IPS-15b (cell line): ENCODE data around the gene MMP15.

Experiments
- H3K27me3 ChIP-seq: one replicate; pipeline ENCODE4 v1.6.1; 2013; ENCODE audit warnings: low read length; ENCODE audit not compliant: control insufficient read depth, insufficient read depth
- H3K36me3 ChIP-seq: one replicate; pipeline ENCODE4 v1.6.1; 2013; ENCODE audit warnings: low read length; ENCODE audit not compliant: control insufficient read depth, insufficient read depth
- H3K4me1 ChIP-seq: one replicate; pipeline ENCODE4 v1.6.1; 2013; ENCODE audit warnings: mild to moderate bottlenecking, low read length; ENCODE audit not compliant: control insufficient read depth, insufficient read depth
- H3K4me3 ChIP-seq: one replicate; pipeline ENCODE4 v1.5.1; 2013; ENCODE audit warnings: low read depth, low read length
- H3K9ac ChIP-seq: one replicate; pipeline ENCODE4 v1.6.1; 2013; ENCODE audit warnings: low read depth, mild to moderate bottlenecking, low read length
- H3K9me3 ChIP-seq: one replicate; pipeline ENCODE4 v1.6.1; 2013; ENCODE audit warnings: mild to moderate bottlenecking, low read length; ENCODE audit not compliant: control insufficient read depth, insufficient read depth

Gene MMP15

GRCh38 chr16:57987441-57988177, 37.9 kb upstream of the MMP15 start:
- Histone ChIP-seq H3K9me3 (no peaks in the 10 kb centered on the region), H3K4me3 (no peak overlapping the region), H3K36me3 (no peaks in the 10 kb centered on the region), H3K27me3 (peaks cover 34% of the 10 kb centered on the region), H3K9ac (no peak overlapping the region), H3K4me1 (no peaks in the 10 kb centered on the region)

GRCh38 chr16:57988929-57989328, 36.6 kb upstream of the MMP15 start:
- H3K9me3 ChIP-seq: no peaks in the 10 kb centered on the region
- peaks cover 29% of the 10 kb centered on the region for H3K27me3 ChIP-seq
- H3K36me3 ChIP-seq: no peaks in the 10 kb centered on the region
- no peak overlapping the region for H3K9ac ChIP-seq
- no peaks in the 10 kb centered on the region for H3K4me1 ChIP-seq
- H3K4me3 ChIP-seq: no peak overlapping the region

- H3K27me3 ChIP-seq: peaks cover 8% of the 10 kb centered on the region
- no peak overlapping the region for H3K9ac ChIP-seq
- H3K4me3 ChIP-seq: no peak overlapping the region
- no peaks in the 10 kb centered on the region for H3K4me1 ChIP-seq
- H3K36me3 ChIP-seq: peaks cover 6% of the 10 kb centered on the region
- no peaks in the 10 kb centered on the region for H3K9me3 ChIP-seq
Measured at GRCh38 chr16:57991551-57992059, 33.9 kb upstream of the MMP15 start.

GRCh38 chr16:57992084-57992483, 33.5 kb upstream of the MMP15 start:
- H3K9ac ChIP-seq: no peak overlapping the region
- no peak overlapping the region for H3K4me3 ChIP-seq
- no peaks in the 10 kb centered on the region for H3K9me3 ChIP-seq
- peaks cover 4% of the 10 kb centered on the region for H3K27me3 ChIP-seq
- H3K4me1 ChIP-seq: no peaks in the 10 kb centered on the region
- H3K36me3 ChIP-seq: peaks cover 10% of the 10 kb centered on the region

GRCh38 chr16:57993438-57993837, 32.1 kb upstream of the MMP15 start:
- no peaks in the 10 kb centered on the region for H3K9me3 ChIP-seq
- no peak overlapping the region for H3K4me3 ChIP-seq
- no peak overlapping the region for H3K9ac ChIP-seq
- no peaks in the 10 kb centered on the region for H3K27me3 ChIP-seq
- no peaks in the 10 kb centered on the region for H3K4me1 ChIP-seq
- peaks cover 21% of the 10 kb centered on the region for H3K36me3 ChIP-seq

GRCh38 chr16:57993897-57994296, 31.7 kb upstream of the MMP15 start:
- Histone ChIP-seq H3K36me3 (peaks cover 21% of the 10 kb centered on the region), H3K27me3 (no peaks in the 10 kb centered on the region), H3K9me3 (no peaks in the 10 kb centered on the region), H3K4me1 (no peaks in the 10 kb centered on the region), H3K9ac (no peak overlapping the region), H3K4me3 (no peak overlapping the region)

- Histone ChIP-seq H3K4me1 (no peaks in the 10 kb centered on the region), H3K4me3 (no peak overlapping the region), H3K9ac (no peak overlapping the region), H3K36me3 (peaks cover 21% of the 10 kb centered on the region), H3K9me3 (no peaks in the 10 kb centered on the region), H3K27me3 (no peaks in the 10 kb centered on the region)
Measured at GRCh38 chr16:57994361-57994760, 31.2 kb upstream of the MMP15 start.

GRCh38 chr16:57994778-57995177, 30.8 kb upstream of the MMP15 start:
- Histone ChIP-seq H3K9me3 (no peaks in the 10 kb centered on the region), H3K36me3 (peaks cover 21% of the 10 kb centered on the region), H3K4me3 (no peak overlapping the region), H3K4me1 (no peaks in the 10 kb centered on the region), H3K9ac (no peak overlapping the region), H3K27me3 (no peaks in the 10 kb centered on the region)

- Histone ChIP-seq H3K4me1 (no peaks in the 10 kb centered on the region), H3K27me3 (no peaks in the 10 kb centered on the region), H3K9me3 (no peaks in the 10 kb centered on the region), H3K4me3 (no peak overlapping the region), H3K36me3 (peaks cover 21% of the 10 kb centered on the region), H3K9ac (no peak overlapping the region)
Measured at GRCh38 chr16:57995721-57996405, 29.7 kb upstream of the MMP15 start.

- H3K27me3 ChIP-seq: no peaks in the 10 kb centered on the region
- no peak overlapping the region for H3K9ac ChIP-seq
- H3K36me3 ChIP-seq: peaks cover 21% of the 10 kb centered on the region
- H3K9me3 ChIP-seq: no peaks in the 10 kb centered on the region
- no peaks in the 10 kb centered on the region for H3K4me1 ChIP-seq
- no peak overlapping the region for H3K4me3 ChIP-seq
Measured at GRCh38 chr16:57996406-57997175, 29.0 kb upstream of the MMP15 start.

- H3K36me3 ChIP-seq: peaks cover 21% of the 10 kb centered on the region
- no peaks in the 10 kb centered on the region for H3K27me3 ChIP-seq
- no peaks in the 10 kb centered on the region for H3K4me1 ChIP-seq
- no peak overlapping the region for H3K9ac ChIP-seq
- H3K4me3 ChIP-seq: no peak overlapping the region
- H3K9me3 ChIP-seq: no peaks in the 10 kb centered on the region
Measured at GRCh38 chr16:57997176-57997527, 28.4 kb upstream of the MMP15 start.
